Measurements from ENCODE around the gene SLC25A34.
A peak's percentile ranks its signal among the peaks of the same experiment; 100 is the strongest.
"Not testable (repeated sequence)": the region's sequence is repeated elsewhere in the genome, so short reads cannot be mapped to it uniquely, and the experiment has no call there.

The SLC25A34 gene

GRCh38 chr1:15696956-15697521 is 39.0 kb upstream of the SLC25A34 start:
- peak overlapping the region; percentile 88 for H3K27ac ChIP-seq (ENCODE audit: low read depth, low read length)
- no peaks in the 10 kb centered on the region for H3K9me2 ChIP-seq (replicated peaks; ENCODE audit: control insufficient read depth, low read length)
- H3K4me2 ChIP-seq (ENCODE audit: low read length), result peak overlapping the region; percentile 72
- H3K4me1 ChIP-seq (ENCODE audit: control insufficient read depth, low read length), result peaks cover 40% of the 10 kb centered on the region
- 0 out of 2 replicates have a peak, but pooled peaks cover 2% of the 10 kb centered on the region for H4K20me1 ChIP-seq (ENCODE audit: control insufficient read depth, insufficient read depth, low read depth, low read length)
- H3F3A ChIP-seq (ENCODE audit: control insufficient read depth, insufficient read depth), result peaks cover 10% of the 10 kb centered on the region; the same call in 1 of the 2 replicates
- no peaks in the 10 kb centered on the region for H3K27me3 ChIP-seq (ENCODE audit: control insufficient read depth, low read length)
- H3K9me3 ChIP-seq (ENCODE audit: control insufficient read depth, insufficient read depth, low read length), result no peaks in the 10 kb centered on the region
- H3K4me3 ChIP-seq (ENCODE audit: low read length), result peak overlapping the region; percentile 66
- H3K36me3 ChIP-seq (ENCODE audit: control insufficient read depth, low read length), result peaks cover 4% of the 10 kb centered on the region; the same call in 1 of the 2 replicates
- TF ChIP-seq EZH2phosphoT487 (IDR thresholded peaks at IDR 0.05; ENCODE audit: borderline replicate concordance, low read length) (no peak), CTCF (IDR thresholded peaks at IDR 0.05; ENCODE audit: low read depth, low read length, poor library complexity, severe bottlenecking) (no peak)
- H3K79me2 ChIP-seq (ENCODE audit: control insufficient read depth, low read length), result peaks cover 65% of the 10 kb centered on the region

DNA sequence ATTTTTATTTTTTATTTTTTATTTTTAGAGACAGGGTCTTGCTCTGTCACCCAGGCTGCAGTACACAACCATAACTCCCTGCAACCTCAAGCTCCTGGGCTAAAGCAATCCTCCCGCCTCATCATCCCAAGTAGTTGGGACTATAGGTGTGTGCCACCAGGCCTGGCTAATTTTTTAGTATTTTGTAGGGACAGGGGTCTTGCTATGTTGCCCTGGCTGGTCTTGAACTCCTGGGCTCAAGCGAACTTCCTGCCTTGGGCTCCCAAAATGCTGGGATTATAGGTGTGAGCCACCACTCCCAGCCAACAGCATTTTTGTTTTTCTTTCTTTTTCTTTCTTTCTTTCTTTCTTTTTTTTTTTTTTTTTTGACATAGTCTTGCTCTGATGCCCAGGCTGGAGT is 37.9 kb upstream of the SLC25A34 start:
- H3K4me3 ChIP-seq (ENCODE audit: low read length), result no peak overlapping the region
- H4K20me1 ChIP-seq (ENCODE audit: control insufficient read depth, insufficient read depth, low read depth, low read length), result 0 out of 2 replicates have a peak, but pooled peaks cover 2% of the 10 kb centered on the region
- peaks cover 40% of the 10 kb centered on the region for H3K4me1 ChIP-seq (ENCODE audit: control insufficient read depth, low read length)
- H3F3A ChIP-seq (ENCODE audit: control insufficient read depth, insufficient read depth), result peaks cover 10% of the 10 kb centered on the region; the same call in 1 of the 2 replicates
- H3K4me2 ChIP-seq (ENCODE audit: low read length), result peak overlapping the region; percentile 72; the same call in 1 of the 2 replicates
- no peak for TF ChIP-seq EZH2phosphoT487 (IDR thresholded peaks at IDR 0.05; ENCODE audit: borderline replicate concordance, low read length)
- no peak for TF ChIP-seq CTCF (IDR thresholded peaks at IDR 0.05; ENCODE audit: low read depth, low read length, poor library complexity, severe bottlenecking)
- H3K27me3 ChIP-seq (ENCODE audit: control insufficient read depth, low read length), result no peaks in the 10 kb centered on the region
- H3K9me3 ChIP-seq (ENCODE audit: control insufficient read depth, insufficient read depth, low read length), result no peaks in the 10 kb centered on the region
- H3K36me3 ChIP-seq (ENCODE audit: control insufficient read depth, low read length), result peaks cover 4% of the 10 kb centered on the region; the same call in 1 of the 2 replicates
- no peak overlapping the region for H3K27ac ChIP-seq (ENCODE audit: low read depth, low read length)
- H3K79me2 ChIP-seq (ENCODE audit: control insufficient read depth, low read length), result peaks cover 67% of the 10 kb centered on the region
- H3K9me2 ChIP-seq (replicated peaks; ENCODE audit: control insufficient read depth, low read length), result no peaks in the 10 kb centered on the region

DNA sequence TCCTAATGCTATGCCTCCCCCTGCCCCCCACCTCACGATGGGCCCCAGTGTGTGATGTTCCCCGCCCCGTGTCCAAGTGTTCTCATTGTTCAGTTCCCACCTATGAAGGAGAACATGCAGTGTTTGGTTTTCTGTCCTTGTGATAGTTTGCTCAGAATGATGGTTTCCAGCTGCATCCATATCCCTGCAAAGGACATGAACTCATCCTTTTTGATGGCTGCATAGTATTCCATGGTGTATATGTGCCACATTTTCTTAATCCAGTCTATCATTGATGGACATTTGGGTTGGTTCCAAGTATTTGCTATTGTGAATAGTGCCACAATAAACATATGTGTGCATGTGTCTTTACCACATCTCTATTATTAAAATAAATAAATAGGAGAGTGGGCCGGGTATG is 36.7 kb upstream of the SLC25A34 start:
- not testable (repeated sequence) for H3K27me3 ChIP-seq (ENCODE audit: control insufficient read depth, low read length); H4K20me1 ChIP-seq (ENCODE audit: control insufficient read depth, insufficient read depth, low read depth, low read length); H3K4me3 ChIP-seq (ENCODE audit: low read length)

GRCh38 chr1:15700508-15700907 is 35.5 kb upstream of the SLC25A34 start:
- Histone ChIP-seq H3K4me3 (ENCODE audit: low read length) (no peak overlapping the region), H4K20me1 (ENCODE audit: control insufficient read depth, insufficient read depth, low read depth, low read length) (no peaks in the 10 kb centered on the region), H3K27ac (ENCODE audit: low read depth, low read length) (peak overlapping the region; percentile 23), H3K36me3 (ENCODE audit: control insufficient read depth, low read length) (peaks cover 4% of the 10 kb centered on the region; the same call in 1 of the 2 replicates), H3K79me2 (ENCODE audit: control insufficient read depth, low read length) (peaks cover 61% of the 10 kb centered on the region), H3K9me3 (ENCODE audit: control insufficient read depth, insufficient read depth, low read length) (no peaks in the 10 kb centered on the region), H3K4me1 (ENCODE audit: control insufficient read depth, low read length) (peaks cover 40% of the 10 kb centered on the region), H3F3A (ENCODE audit: control insufficient read depth, insufficient read depth) (peaks cover 10% of the 10 kb centered on the region; the same call in 1 of the 2 replicates), H3K9me2 (replicated peaks; ENCODE audit: control insufficient read depth, low read length) (no peaks in the 10 kb centered on the region), H3K4me2 (ENCODE audit: low read length) (peak overlapping the region; percentile 48), H3K27me3 (ENCODE audit: control insufficient read depth, low read length) (no peaks in the 10 kb centered on the region)
- TF ChIP-seq CTCF (IDR thresholded peaks at IDR 0.05; ENCODE audit: low read depth, low read length, poor library complexity, severe bottlenecking) (no peak), EZH2phosphoT487 (IDR thresholded peaks at IDR 0.05; ENCODE audit: borderline replicate concordance, low read length) (no peak)

More for the DNA sequence above, 36.7 kb upstream of the SLC25A34 start:
- H3K9me2 ChIP-seq (replicated peaks; ENCODE audit: control insufficient read depth, low read length); H3K9me3 ChIP-seq (ENCODE audit: control insufficient read depth, insufficient read depth, low read length); H3K27ac ChIP-seq (ENCODE audit: low read depth, low read length); H3K36me3 ChIP-seq (ENCODE audit: control insufficient read depth, low read length); H3K4me2 ChIP-seq (ENCODE audit: low read length): not testable (repeated sequence)
- H3K79me2 ChIP-seq (ENCODE audit: control insufficient read depth, low read length), result peaks cover 63% of the 10 kb centered on the region
- peaks cover 10% of the 10 kb centered on the region; the same call in 1 of the 2 replicates for H3F3A ChIP-seq (ENCODE audit: control insufficient read depth, insufficient read depth)
- H3K4me1 ChIP-seq (ENCODE audit: control insufficient read depth, low read length), result peaks cover 40% of the 10 kb centered on the region

Measured in DOHH2 (cell line).